Renal cortex interstitium (tissue), 15 donors: ENCODE measurements around the gene SCAPER. TPM values are rescaled to one million over a fixed set of nuclear protein-coding genes. Genes with fewer than 3 reads are reported as not detected.

ENCODE experiments used
- DNase-seq, 11 donors: peaks; one replicate each; pipeline ENCODE4 v3.0.0-alpha.2; 2013; ENCODE audit warnings: low read depth in 9 of 11, low spot score in 4 of 11; ENCODE audit errors: extremely low read depth in 1 of 11
- long read RNA-seq, 16 experiments: transcript quantifications; one replicate each; lab custom pipeline, GENCODE V29; 2026
- polyA plus RNA-seq, 3 donors: library from polyadenylated mRNA; unstranded; fragments of 120-200 nt; gene quantifications; one replicate each; pipeline ENCODE4 v1.2.1, GENCODE V29; 2013; ENCODE audit not compliant: insufficient read length in 3 of 3

SCAPER gene, protein sequence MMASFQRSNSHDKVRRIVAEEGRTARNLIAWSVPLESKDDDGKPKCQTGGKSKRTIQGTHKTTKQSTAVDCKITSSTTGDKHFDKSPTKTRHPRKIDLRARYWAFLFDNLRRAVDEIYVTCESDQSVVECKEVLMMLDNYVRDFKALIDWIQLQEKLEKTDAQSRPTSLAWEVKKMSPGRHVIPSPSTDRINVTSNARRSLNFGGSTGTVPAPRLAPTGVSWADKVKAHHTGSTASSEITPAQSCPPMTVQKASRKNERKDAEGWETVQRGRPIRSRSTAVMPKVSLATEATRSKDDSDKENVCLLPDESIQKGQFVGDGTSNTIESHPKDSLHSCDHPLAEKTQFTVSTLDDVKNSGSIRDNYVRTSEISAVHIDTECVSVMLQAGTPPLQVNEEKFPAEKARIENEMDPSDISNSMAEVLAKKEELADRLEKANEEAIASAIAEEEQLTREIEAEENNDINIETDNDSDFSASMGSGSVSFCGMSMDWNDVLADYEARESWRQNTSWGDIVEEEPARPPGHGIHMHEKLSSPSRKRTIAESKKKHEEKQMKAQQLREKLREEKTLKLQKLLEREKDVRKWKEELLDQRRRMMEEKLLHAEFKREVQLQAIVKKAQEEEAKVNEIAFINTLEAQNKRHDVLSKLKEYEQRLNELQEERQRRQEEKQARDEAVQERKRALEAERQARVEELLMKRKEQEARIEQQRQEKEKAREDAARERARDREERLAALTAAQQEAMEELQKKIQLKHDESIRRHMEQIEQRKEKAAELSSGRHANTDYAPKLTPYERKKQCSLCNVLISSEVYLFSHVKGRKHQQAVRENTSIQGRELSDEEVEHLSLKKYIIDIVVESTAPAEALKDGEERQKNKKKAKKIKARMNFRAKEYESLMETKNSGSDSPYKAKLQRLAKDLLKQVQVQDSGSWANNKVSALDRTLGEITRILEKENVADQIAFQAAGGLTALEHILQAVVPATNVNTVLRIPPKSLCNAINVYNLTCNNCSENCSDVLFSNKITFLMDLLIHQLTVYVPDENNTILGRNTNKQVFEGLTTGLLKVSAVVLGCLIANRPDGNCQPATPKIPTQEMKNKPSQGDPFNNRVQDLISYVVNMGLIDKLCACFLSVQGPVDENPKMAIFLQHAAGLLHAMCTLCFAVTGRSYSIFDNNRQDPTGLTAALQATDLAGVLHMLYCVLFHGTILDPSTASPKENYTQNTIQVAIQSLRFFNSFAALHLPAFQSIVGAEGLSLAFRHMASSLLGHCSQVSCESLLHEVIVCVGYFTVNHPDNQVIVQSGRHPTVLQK (N-terminal part only)
- polyA plus RNA-seq: 10 to 100 TPM; 23.1 to 27.5 (median 27.1) TPM
- long read RNA-seq, donor 1: 0 reads
- long read RNA-seq, donor 2: 0 reads
- long read RNA-seq, donor 3: 0 reads
- long read RNA-seq, donor 4: 0 reads
- long read RNA-seq, donor 5: 0 reads
- long read RNA-seq, donor 6: 0 reads
- long read RNA-seq, donor 7, partial matches to known transcripts: 50 of 51 reads
- long read RNA-seq, donor 7, other reads (novel, unspliced or antisense): 0 of 51 reads
- long read RNA-seq, donor 8: 0 reads
- long read RNA-seq, donor 9, full-length matches to known transcripts: 1 of 1 reads
- long read RNA-seq, donor 9, partial matches to known transcripts: 0 of 1 reads
- long read RNA-seq, donor 9, other reads (novel, unspliced or antisense): 0 of 1 reads
- long read RNA-seq, donor 10: 0 reads
- long read RNA-seq, donor 11: 0 reads
- long read RNA-seq, donor 12: 0 reads
- long read RNA-seq, donor 13: 0 reads
- long read RNA-seq, donor 14: 0 reads
- long read RNA-seq, donor 15, partial matches to known transcripts: 0 of 1 reads
- long read RNA-seq, donor 15, other reads (novel, unspliced or antisense): 0 of 1 reads
- long read RNA-seq, donor 16, full-length matches to known transcripts: 2 of 20 reads
- long read RNA-seq, donor 16, partial matches to known transcripts: 18 of 20 reads
- long read RNA-seq, donor 16, other reads (novel, unspliced or antisense): 0 of 20 reads

GRCh38 chr15:76905013-76905839 is at the start of gene SCAPER:
TSS of gene SCAPER (minus strand) at chr15:76905340. CDS start at chr15:76883817, 21,523 bp downstream.
- DNase-seq: peak; percentile 72 to 88 (median 83)

- DNase-seq: no peak
Measured at GRCh38 chr15:76954744-76955143, 49.6 kb upstream of the SCAPER start.

- DNase-seq: no peak
Measured at GRCh38 chr15:76953913-76954312, 48.8 kb upstream of the SCAPER start.

- no peak for DNase-seq
Measured at GRCh38 chr15:76951220-76951619, 46.1 kb upstream of the SCAPER start.

DNA sequence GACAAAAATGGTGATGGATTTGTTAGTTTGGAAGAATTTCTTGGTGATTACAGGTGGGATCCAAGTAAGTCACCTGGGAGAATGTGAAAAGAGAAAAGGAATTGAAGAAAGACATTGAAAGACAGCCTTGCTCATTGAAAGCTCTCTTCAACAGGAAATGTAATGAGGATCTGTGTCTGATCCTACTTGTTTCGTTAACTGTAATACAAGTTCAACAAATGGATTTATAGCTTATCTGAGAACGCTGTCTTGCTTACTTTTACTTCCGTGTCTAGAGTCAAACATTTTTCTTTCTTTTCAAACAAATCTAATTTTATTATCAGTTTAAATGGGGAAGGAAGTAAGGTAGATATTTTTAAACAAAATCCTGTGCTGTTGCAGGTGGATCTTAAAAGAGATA is 42.3 kb upstream of the SCAPER start:
- DNase-seq: no peak

DNA sequence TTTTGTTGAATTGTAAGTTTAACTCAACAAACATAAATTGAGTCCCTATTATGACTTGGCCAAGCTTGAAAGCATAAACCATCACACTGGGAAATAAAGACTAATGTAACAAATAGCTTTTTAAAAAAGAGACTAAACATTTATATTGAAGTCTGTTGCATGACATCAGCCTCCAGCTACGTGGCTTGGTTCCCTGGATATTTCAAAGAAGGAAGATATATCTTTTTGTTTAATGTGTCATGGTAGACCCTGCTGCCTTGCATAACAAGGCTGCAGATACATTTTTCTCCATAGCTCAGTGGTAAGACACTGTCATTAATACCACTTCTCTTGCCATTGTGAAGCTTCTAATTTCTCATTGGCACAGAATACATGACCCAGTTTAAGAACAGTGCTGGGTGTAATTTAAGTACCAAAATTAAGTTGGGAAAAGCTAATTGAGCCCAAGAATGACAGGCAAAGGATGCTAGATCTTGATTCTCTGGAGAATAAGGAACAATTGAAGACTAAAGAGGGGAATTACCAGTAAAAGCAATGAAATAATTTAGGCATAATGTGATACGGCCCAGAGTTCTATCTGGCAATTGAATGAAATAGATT is 40.5 kb upstream of the SCAPER start:
- DNase-seq: no peak

DNA sequence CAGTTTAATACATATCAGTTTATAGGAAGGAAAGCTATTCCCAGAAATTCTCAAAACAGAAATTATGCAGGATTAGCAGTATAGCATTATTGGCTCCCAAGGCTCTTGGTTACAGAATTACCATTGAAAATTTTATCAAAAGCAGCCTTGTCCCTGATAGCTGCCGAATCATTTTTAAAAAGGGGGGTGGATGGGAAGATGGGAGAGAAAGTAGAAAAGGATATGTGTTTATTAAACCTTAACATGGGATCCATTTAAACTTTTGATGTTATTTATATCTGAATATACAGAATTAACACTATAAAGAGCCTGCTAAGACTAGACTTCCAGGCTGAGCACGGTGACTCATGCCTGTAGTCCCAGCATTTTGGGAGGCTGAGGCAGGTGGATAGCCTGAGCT is 37.2 kb upstream of the SCAPER start:
- no peak for DNase-seq

GRCh38 chr15:76941636-76942035 is 36.5 kb upstream of the SCAPER start:
- no peak for DNase-seq

DNA sequence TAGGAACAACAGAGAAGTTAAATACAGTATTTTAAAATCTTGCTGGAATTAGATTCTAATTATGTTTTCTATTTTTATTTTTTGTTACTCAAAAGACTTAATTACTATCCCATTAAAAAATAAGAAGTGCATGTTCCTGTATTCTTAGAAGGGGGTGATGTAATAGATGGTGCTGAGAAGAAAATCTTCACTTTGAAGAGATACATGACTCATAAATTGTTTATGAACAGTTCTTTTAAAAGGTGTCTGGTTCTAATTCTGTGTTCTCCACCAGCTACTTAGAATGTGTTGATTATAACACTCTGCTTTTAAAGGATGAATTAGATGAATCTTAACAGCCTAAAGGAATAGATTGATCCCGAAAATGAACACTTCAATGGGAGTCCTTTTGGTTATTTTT is 34.6 kb upstream of the SCAPER start:
- DNase-seq: no peak

DNA sequence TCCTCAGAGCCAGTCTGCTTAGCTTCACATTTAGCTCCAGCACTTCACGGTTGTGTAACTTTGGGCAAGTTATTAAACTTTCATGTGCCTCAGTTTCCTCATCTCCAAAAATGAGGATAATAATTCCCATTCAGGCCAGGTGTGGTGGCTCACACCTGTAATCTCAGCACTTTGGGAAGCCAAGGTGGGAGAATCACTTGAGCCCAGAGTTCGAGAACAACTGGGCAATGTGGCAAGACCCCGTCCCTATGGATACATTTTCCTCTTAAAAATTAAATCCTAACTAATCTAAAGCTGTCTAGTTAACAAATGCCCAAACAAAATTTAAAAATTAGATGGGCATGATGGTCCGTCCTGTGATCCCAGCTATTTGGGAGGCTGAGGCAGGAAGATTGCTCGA is 33.6 kb upstream of the SCAPER start:
- no peak for DNase-seq

DNA sequence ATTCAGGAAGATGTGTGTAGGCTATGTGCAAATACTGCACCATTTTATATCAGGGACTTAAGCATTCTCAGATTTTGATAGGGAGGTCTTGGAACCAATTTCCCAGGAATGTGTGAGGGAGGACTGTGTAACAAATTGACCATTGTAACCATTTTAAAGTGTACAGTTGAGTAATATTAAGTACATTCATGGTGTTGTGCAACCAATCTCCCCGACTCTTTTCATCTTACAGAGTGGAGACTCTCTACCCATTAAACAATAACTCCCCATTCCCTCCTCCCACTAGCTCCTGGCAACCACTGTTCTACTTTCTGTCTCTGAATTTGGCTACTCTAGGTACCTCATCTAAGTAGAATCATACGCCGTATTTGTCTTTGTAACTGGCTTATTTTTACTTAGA is 31.5 kb upstream of the SCAPER start:
- DNase-seq: no peak

DNA sequence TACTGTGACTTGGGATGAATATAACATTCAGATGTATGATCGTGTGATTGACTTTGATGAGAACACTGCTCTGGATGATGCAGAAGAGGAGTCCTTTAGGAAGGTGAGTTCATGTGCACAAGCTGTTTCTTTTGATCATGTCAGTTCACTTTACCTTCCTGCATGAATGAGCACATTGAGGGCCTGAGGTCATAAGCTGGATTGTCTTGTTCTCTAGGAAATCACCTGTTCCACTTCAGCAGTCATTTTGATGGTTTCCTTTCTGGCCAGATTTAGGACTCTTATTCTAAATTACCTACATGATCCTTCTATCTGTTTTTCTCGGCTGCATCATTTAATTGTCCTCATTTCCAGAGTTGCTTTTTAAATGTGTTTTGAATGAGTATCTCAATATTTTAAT is 30.5 kb upstream of the SCAPER start:
- DNase-seq: no peak

- DNase-seq: peak in 4 of 11 donors; percentile 9 to 33 (median 18)
Measured at GRCh38 chr15:76932135-76932966, 27.2 kb upstream of the SCAPER start.

DNA sequence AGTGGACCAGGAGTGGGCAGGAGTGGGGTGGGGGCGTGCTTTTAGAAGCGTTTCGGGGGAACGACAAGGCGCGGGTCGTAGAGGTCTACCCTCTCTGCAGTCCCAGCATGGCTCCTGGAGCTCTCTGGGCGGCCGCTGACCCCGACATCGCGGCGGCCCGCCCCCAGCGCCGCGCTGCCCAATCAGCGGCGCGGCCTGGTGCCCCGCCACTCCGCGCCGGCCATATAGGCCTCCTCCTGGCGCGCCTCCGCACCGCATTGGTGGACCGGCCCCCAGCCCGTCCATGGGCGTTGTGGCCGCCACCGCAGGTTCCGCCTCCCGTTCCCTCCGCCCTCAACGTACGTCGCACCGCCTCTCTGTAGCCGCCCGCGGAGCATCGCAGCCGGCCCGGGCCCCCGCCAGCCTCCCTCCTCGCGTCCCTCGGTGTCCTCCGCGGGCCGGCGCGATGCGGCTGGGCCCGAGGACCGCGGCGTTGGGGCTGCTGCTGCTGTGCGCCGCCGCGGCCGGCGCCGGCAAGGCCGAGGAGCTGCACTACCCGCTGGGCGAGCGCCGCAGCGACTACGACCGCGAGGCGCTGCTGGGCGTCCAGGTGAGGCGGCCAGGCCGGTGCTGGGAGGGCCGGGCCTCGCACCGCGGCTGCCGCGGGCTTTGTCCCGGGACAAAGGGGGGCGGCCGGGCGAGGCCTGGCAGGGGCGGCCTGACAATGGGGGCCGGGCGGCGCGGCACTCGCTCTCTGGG is 26.4 kb upstream of the SCAPER start, which contains the start of gene RCN2:
RCN2 (plus strand) TSS at position 353 of the 738 bp plus-strand sequence; CDS start at position 446, 93 bp downstream.
- DNase-seq: peak; percentile 74 to 94 (median 92)

DNA sequence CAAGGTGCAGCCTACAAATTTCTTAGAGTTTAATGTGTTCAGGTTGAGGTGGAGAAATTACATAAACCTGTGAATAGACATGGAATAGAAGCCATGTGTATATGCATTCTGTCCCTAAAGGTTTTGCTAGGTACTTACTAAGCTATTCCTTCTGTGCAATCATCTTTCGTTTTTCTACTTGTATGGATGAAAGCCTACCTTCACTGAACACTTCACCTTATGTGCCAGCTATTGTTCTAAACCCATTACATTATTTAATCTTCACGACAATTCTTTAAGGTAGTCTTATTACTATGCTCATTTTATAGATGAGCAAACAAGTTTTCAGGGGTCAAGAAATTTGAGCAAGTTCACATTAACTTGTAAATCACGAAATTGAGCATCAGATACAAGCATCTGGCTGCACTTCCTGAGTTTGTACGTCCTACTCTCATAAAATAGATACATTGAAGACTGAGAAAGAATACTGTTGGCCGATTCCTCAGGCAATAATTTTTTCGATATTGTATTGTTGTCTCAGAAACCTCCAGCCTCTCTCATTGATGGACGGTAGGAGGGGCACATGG is 25.8 kb upstream of the SCAPER start:
- peak in 1 of 11 donors; percentile 17 for DNase-seq
